BE2C (cell line): Measurements from ENCODE around the gene ZNF100.

Source experiments
- DNase-seq: peaks from one replicate; pipeline ENCODE4 v3.0.0-alpha.2; 2020
- H3K27me3 ChIP-seq: fragments of 250-450 bp; sonication (Bioruptor Pico); 2 replicates; pipeline ENCODE4 v1.5.1; 2020; ENCODE audit warnings: mild to moderate bottlenecking
- H3K36me3 ChIP-seq: fragments of 250-450 bp; sonication (Bioruptor Pico); 2 replicates; pipeline ENCODE4 v1.5.1; 2020; ENCODE audit warnings: mild to moderate bottlenecking
- H3K4me1 ChIP-seq: fragments of 250-450 bp; sonication (Bioruptor Pico); 2 replicates; pipeline ENCODE4 v1.5.1; 2020
- H3K4me3 ChIP-seq: 2 replicates; pipeline ENCODE4 v1.5.1; 2011; ENCODE audit warnings: low read depth, low read length
- H3K9me3 ChIP-seq: fragments of 250-450 bp; sonication (Bioruptor Pico); 2 replicates; pipeline ENCODE4 v1.5.1; 2020
- CTCF ChIP-seq: IDR thresholded peaks from 2 replicates; pipeline ENCODE4 v1.5.1; 2012; ENCODE audit warnings: mild to moderate bottlenecking, low read depth, low read length

Gene ZNF100

DNA sequence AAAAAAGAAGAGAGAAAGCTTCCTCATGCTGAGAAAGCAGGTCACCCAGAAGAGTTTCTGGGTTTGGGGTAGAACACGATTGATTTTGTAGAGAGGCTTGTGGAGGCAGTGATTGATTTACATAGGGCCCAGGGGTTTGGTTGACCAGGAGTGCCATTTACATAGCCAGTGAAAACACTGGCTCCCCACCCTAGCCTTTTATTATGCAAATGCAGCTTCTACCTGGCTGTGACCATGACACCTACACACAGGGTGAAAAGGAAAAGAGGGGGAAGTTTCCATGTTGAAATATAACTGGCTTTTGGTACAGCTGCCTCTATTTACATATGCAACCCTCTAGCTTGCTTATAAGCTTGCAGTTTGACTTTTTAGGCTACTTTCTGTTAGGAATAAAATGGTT, 62.0 kb downstream of the ZNF100 start:
- H3K4me3 ChIP-seq, result no peak overlapping the region
- no peak for DNase-seq
- no peak for TF ChIP-seq CTCF
- no peaks in the 10 kb centered on the region; the same call in 1 of the 2 replicates for H3K9me3 ChIP-seq
- H3K27me3 ChIP-seq, result no peaks in the 10 kb centered on the region
- H3K4me1 ChIP-seq, result no peaks in the 10 kb centered on the region
- no peaks in the 10 kb centered on the region for H3K36me3 ChIP-seq

DNA sequence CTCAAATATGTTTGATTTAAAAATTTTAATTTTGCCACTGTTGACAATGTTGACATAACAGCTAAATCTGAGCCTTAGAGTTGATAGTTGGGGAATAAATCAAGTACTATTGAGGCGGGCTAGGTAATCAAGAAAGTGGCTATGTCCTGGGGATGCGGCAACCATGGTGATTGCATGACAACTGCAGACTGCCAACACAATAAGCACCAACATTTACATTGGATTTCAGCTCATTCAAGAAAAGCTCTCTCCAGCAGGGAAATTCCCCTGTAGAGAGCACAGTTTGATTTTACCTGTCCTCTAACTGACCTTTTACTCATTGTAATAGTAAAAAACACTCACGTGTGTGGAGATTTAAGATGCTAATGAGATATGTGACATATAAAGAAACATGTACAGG, 63.1 kb downstream of the ZNF100 start:
- H3K4me1 ChIP-seq, result no peaks in the 10 kb centered on the region
- H3K9me3 ChIP-seq, result no peaks in the 10 kb centered on the region; the same call in 1 of the 2 replicates
- TF ChIP-seq CTCF, result no peak
- H3K27me3 ChIP-seq, result no peaks in the 10 kb centered on the region
- DNase-seq, result no peak
- H3K4me3 ChIP-seq, result no peak overlapping the region
- no peaks in the 10 kb centered on the region for H3K36me3 ChIP-seq

DNA sequence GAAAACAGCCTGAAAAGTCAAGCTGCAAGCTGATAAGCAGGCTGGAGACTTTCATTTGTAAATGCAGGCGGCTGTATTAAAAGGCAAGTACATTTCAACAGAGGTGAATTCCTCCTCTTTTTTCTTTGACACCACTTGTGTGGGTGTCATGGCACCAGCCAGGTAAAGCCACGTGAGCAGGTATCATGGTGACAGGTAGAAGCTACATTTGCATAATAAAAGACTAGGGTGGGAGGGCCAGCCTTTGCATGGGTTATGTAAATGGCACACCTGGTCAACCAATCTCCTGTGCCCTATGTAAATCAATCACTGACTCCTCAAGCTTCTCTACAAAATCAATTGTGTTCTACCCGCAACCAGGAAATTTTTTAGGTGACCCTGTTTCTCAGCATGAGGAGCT, 68.2 kb downstream of the ZNF100 start:
- Histone ChIP-seq H3K9me3 (no peaks in the 10 kb centered on the region), H3K4me3 (no peak overlapping the region), H3K4me1 (no peaks in the 10 kb centered on the region), H3K36me3 (no peaks in the 10 kb centered on the region), H3K27me3 (no peaks in the 10 kb centered on the region)
- TF ChIP-seq CTCF, result no peak
- no peak for DNase-seq

DNA sequence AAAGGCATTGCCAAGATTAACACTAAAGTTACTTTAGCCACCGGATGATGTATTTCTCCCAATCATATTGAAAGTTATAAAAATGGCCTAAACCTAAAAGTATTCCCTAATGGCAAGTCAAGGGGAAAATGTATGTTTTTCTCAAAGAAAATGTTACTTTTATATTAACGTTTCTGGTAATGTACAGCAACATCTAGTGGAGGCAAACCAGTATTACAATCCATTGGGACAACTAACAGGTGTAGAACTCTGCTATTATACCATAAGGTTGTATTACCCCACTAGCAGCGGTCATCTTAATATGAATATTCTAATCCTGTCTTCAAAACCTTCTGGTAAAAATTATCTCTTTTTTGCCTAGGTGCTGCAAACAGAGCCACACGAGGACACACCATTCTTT, 69.2 kb downstream of the ZNF100 start:
- no peaks in the 10 kb centered on the region for H3K27me3 ChIP-seq
- H3K9me3 ChIP-seq, result no peaks in the 10 kb centered on the region
- TF ChIP-seq CTCF, result peak; percentile 44
- no peak overlapping the region for H3K4me3 ChIP-seq
- no peaks in the 10 kb centered on the region for H3K4me1 ChIP-seq
- H3K36me3 ChIP-seq, result no peaks in the 10 kb centered on the region
- DNase-seq, result no peak

DNA sequence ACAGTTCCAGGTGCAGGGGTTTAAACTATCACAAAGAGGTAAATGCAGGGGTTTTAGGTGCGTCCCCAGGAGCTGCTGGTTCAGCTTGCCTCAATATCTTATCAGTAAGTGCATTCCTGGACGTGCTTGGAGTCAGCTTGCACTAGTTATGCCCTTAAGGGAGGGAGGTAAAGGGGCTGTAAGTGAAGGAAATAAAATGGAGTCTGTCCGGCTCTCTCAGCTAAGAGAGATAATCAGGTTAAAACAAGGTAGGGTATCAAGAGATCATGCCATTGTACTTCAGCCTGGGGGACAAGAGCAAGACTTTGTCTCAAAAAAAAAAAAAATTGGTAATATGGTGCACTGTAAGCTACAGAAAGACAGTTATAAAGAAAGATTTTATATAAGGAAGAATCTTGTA, 69.7 kb downstream of the ZNF100 start:
- no peak overlapping the region for H3K4me3 ChIP-seq
- no peak for DNase-seq
- no peaks in the 10 kb centered on the region for H3K9me3 ChIP-seq
- no peaks in the 10 kb centered on the region for H3K27me3 ChIP-seq
- H3K4me1 ChIP-seq, result no peaks in the 10 kb centered on the region
- no peaks in the 10 kb centered on the region for H3K36me3 ChIP-seq
- TF ChIP-seq CTCF, result no peak

DNA sequence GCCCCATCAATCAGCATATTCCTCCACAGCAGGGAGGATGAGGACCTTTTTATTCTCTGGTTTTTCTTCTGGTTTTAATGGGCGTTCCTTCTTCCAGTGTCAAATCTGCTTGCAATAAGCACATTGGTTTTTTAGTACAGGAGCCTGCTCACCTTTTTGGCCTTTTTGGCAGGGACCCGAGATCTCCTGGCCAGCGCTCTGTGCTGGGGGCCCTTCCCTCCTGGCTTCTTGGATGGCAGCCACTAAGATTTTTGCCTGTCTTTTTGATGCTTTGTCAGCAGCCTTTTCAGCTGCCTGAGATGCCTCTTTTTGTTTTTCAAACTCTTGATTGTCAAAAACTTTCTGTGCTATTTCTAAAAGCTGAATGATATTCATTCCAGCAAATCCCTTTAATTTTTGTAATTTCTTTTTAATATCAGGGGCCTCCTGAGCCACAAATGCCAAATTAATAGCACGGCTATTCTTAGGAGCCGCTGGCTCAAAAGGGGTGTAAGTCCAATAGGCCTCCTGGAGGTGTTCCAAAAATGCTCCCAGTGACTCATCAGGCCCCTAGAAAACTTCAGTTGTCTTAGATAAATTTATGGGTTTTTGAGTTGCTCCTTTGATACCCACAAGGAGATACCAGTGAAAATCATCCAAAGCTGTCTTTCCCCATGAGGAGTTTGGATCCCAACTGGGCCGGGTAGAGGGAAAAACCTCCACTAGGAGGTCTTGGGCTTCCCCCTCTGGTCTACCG, 73.0 kb downstream of the ZNF100 start:
- Histone ChIP-seq H3K4me3 (no peak overlapping the region), H3K4me1 (no peaks in the 10 kb centered on the region), H3K27me3 (no peaks in the 10 kb centered on the region), H3K36me3 (no peaks in the 10 kb centered on the region), H3K9me3 (no peaks in the 10 kb centered on the region)
- DNase-seq, result no peak
- no peak for TF ChIP-seq CTCF
